ENCODE results near the gene COX7A2L.
"Not testable (repeated sequence)": the region's sequence is repeated elsewhere in the genome, so short reads cannot be mapped to it uniquely, and the experiment has no call there.

The COX7A2L gene

DNA sequence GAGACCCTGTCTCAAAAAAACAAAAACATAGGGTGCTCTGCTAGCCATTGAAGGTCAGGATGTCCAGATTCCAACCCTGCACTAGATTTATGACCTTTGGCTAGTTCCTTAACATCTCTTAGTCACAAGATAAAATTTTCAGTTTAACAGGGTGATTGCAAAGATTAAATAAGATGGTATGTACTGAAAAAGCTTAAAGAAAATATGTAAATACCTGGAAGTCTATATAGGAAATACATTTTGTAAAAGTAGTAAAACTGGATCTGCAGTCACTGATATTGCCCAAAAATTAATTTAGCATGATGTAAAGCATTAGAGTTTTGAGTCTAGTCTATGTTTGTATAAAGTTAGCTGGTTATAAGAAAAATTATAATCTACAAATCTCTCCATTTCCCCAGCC lies 5.4 kb upstream of the COX7A2L start:
- no peak for DNase-seq

DNA sequence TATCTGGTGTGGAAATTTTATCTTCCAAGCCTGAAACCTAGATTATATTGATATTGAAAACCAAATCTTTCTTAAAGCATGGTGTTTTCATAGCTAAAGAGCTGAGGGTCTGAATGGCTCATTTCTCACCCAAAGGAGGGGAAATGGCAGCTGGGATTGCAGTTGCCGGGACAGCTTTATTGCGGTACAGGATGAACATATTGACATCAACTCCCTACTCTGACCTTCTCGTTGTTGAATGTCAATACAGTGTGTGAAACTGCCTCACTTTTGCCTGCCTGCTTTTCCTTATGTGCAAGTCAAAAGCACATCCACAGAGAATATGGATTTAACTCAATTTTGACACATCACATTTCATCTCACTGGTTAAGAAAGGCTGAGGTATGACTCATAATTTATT lies 3.6 kb upstream of the COX7A2L start:
- no peak for DNase-seq

DNA sequence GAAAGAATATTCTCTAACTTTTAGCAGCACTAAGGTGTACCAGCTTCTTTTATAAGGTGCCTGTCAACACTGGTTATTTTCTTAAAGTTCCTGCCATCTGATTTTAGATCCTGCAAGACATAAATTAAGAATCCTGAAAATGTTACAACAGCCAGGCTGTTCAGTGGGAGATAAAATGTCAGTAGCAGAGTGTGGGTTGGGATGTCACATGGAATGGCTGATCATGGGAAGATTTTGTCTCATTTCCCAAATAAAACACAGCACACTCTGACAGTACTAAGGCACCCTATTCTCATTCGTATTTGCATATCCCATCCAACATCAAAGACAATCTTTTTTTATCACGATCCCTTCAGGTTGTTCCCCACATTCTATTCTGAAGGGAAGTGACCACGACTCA lies 2.4 kb upstream of the COX7A2L start:
- no peak for DNase-seq

DNA sequence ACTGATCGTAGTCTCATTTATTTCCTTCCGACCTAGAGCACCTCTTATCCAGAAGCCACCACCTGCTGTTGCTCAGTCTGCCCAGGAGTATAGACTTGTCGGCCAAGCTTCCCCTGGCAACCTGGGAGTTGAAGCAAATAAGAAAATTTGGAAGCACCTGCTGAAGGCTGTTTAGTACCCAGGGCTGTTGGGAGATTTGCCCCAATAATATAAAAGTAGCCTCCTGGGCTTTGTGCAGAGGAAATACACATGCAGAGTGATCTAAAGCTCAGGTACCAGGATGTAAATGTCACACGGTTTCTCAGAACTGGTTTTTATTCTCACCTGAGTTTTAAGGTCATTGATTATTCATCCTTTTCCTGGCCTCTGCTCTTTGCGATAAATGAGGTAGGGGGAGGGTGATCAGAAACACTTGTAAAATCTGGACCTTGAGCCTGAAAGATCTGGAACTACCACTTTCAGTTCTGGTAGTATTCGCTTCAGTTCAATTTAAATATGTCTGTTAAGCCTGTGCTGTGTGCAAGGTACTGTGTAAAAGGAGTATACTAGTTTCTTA lies 789 bp upstream of the COX7A2L start:
- DNase-seq = no peak

DNA sequence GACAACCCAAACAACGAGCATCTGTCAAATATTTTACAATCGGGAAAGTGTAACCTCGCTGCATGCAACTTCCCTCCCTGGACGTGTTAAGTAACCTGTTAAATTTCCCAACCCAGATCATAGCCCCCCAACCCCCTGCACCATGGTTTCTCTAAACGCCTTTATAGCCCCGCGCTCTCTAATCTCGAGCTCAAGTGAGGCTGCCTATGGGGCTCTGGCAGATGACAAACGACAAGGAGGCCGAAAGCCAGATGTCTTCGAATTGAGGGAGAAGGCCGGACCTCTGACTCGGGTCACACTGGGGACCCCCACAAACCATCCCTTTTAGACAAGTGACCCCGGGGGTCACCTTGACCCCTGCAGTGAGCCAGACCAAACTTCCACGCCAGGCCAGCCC lies 526 bp downstream of the COX7A2L start:
- no peak for DNase-seq

DNA sequence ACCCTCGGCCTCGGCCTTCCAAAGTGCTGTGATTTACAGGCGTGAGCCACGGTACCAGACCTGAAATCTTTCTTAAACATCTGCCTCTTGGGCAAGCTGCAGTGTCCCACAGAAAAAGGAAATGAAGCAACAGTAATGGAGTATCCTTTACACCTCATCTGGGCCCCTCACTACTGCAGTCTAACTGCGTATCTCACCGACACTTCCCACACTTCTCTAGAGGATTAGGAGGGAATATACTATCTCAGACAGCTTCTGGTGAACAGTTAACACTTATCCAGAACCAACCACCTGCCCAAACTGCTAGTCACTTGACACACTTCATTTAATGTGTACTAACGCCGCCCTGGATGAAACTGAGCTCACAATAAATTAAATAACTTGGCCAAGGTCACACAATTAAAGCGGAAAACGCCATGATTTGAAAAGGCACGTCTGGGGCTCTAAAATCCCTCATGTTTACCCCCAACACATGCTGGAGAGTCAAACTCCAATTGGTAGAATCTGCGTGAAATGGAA lies 993 bp downstream of the COX7A2L start:
- DNase-seq = no peak

DNA sequence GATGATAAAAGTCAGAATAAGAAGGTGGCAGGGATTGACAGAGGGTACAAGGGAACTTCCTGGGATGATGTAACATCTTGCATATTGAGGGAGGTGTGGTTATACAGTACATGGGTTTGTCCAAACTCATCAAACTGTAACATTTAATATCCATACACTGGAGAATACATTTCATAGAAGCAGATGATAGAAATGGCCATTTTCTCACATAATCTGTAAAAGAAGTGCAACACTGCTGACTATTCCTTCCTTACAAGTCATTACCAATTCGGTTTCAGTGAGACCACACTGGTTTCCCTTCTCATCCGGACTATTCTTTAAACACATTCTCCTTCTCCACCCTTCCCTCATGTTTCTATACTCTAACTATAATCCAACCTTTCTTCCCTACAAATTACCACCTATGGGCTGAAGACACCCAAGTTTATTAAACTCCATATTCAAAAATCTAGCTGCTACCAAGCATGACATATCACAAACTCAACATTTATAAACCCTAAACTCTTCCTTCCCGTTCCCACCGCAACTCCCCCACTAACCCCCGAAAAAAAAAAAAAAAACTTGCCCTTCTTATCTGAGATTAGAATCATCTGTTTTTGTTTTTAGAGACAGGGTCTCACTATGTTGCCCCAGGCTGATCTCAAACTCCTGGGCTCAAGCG lies 1.6 kb downstream of the COX7A2L start:
- no peak for DNase-seq

DNA sequence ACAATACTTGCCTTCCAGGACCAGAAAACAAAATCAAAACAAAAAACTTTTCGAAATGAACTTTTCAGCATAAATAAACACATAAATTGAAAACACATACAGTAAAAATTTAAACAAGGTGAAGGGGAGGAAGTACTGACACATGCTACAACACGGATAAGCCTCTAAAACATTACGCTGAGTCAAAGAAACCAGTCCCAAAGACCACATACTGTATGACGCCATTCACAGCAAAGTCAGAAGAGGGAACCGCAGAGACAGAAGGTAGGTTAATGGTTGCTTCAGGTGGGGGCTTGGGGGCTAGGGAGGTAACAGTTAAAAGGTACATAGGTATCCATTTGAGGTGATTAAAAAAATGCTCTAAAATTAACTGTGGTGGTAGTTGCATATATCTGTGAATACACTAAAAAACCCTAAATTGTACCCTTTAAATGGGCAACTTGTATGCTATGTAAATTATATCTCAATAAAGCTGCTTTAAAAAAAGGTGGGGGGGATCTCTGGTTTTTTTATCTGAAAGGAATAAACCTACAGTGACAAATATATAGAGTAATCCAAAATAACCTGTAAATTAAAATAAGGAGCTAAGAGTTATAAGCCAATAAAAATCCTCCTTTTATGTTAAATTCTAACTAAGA lies 7.1 kb downstream of the COX7A2L start:
- DNase-seq = no peak

DNA sequence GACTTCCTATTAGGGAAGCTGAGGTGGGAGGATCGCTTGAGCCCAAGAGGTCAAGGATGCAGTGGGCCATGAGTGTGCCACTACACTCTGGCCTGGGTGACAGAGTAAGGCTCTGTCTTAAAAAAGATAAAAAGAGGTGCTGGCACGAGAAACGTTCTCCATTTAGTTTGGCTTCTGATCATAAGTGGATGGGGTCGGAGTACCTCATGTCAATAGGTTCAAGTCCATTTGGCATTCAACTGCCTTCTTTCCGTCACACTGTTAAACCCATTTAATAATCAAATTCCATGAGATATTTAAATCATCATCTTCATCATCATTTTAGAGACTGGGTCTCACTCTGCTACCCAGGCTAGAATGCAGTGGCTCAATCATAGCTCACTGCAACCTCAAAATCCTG lies 9.2 kb downstream of the COX7A2L start:
- DNase-seq = no peak

DNA sequence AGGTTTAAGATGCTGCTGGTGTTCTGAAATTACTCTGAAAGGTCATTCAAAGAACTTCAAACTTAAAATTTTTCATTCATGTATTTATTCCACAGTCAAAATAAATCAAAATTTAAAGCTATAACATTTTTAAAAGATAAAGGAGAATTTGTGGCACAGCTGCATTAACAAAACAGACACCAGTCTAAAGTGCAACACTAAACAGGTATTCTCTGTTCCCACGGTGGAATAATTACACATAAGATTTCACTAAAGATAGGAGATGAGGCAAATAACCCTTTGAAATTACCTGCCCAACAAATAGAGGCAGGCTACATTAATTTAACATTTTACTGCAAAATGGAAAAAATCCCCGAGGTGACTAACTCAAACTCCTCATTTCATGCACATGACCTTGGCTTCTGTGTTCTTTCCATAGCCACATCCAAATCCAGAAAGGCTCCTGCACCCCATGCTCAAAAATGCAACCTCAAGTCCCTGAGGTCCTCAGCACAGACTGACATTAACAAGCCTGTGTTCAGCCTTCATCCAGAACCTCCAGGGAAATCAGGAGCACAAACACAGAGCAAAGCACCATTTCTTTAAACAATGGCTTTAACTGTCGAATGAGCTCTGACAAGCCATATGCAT lies 10.5 kb downstream of the COX7A2L start:
- no peak for DNase-seq

DNA sequence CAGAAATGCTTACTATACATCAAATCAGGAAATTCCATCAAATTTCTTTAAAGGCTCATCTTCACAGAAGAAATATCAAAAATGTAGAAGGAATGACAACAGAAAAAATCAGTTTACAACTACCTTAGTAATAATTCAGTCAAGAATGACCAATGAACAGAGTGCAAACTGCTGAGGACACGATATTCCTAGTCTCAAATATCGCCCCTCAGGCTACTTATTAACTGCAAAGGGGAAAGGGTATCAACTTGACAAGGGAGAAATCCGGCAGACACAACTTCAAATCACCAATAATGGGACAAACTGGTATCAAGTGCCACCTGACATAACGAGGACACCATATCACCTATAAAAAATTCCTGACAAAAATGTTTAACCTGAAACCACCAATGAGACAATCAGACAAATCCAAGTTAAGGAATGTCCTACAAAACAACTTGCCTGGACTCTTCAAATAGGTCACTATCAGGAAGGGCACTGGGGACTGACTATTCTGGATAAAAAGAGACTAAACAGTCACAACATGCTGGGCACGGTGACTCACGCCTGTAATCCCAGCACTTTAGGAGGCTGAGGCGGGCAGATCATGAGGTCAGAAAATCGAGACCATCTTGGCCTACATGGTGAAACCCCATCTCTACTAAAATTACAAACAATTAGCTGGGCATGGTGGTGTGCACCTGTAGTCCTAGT lies 12.8 kb downstream of the COX7A2L start:
- no peak for DNase-seq

DNA sequence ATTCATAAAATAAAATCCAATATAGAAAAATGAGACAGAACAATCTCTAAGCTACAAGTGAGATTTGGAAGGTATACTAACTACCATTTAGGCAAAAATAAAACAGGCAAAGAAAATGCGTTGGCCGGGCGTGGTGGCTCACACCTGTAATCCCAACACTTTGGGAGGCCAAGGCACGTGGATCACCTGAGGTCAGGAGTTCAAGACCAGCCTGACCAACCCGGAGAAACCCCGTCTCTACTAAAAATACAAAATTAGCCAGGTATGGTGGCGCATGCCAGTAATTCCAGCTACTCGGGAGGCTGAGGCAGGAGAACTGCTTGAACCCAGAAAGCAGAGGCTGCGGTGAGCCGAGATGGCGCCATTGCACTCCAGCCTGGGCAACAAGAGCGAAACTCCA lies 13.5 kb downstream of the COX7A2L start:
- not testable (repeated sequence) for DNase-seq

DNA sequence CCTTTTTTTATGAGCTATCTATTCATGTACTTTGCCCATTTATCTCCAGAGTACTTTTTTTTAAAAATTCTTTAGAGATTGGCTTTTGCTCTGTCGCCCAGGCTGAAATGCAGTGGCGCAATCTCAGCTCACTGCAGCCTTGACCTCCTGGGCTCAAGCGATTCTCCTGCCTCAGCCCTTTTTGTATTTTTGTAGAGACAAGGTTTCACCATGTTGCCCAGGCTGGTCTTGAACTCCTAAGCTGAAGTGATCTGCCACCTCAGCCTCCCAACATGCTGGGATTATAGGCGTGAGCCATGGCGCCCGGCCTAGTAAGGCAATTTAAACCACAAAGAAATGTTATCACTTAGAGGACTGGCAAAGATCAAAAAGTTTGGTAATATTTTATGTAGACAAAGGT lies 14.2 kb downstream of the COX7A2L start:
- not testable (repeated sequence) for DNase-seq

DNA sequence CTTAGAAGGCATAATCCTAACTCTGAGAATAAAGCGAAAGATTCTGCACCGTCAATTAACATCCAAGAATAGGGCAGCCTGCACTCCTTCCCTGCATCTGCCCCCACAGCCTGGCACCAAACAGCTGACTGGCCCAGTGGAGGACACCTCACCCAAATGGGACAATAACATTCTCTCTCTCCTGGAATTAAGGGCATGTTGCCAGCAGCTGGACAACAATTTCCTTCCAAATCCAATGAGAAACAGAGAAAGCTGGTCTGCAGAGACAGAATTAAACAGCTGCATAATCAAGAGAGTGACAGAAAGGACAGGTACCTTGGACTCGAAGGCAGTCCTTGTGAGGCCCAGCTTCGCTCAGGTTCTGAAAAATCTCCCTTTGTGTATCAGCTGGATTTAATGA lies 15.0 kb downstream of the COX7A2L start:
- DNase-seq = no peak

DNA sequence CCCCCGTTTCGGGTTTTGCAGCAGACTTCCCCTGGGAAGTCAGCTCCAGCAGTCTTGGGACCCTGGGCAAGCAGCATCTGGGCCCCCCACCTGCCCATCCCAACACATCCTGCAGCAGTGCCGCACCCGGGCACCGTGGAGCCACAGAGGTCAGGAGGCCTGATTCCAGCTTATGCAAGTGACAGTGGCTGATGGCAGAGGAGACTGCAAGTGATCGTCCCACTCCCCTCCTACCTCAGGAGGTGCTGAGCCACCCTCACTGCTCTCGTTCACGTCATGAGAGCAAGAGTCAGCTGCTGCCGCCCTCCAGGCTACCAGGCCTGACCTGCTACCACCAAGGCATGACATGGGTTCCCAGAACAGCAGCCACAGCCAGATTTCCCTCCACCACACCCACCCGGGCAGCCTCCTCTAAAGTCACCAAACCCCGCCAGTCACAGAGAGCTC lies 18.2 kb downstream of the COX7A2L start:
- DNase-seq = no peak

DNA sequence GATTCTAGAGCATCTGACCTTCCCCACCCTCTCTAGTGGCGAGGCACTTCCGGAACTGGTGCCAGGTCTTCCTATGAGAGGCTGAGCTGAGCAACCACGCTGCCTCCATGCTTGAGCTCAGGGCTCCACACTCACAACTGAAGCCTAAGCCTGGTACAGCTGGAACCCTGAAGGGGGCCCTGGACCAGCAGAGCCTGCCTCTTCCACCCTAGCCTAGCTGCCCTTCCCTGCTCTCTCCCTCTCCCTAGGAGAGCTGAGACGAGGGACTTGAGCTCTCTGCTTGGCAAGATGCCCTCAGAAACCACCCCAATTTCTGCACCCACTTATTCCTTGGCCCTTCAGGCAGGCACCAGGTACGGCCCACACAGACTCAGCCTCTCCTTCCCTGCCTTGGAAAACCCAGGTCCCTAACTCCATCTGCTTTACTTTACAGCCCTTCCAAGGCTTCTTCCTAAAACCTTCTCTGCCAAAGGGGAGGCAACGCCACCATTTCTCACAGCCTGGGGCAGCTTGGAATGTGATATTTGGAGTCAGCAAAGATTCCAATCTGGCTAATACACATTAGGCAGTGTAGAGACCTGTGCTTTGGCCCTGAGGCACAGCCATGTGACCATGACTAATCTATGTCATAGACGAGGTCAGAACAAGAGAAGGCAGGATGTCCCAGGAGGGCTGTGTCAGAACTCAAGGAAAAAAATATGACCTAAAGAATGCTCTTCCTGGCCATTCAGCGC lies 18.8 kb downstream of the COX7A2L start:
- no peak for DNase-seq

DNA sequence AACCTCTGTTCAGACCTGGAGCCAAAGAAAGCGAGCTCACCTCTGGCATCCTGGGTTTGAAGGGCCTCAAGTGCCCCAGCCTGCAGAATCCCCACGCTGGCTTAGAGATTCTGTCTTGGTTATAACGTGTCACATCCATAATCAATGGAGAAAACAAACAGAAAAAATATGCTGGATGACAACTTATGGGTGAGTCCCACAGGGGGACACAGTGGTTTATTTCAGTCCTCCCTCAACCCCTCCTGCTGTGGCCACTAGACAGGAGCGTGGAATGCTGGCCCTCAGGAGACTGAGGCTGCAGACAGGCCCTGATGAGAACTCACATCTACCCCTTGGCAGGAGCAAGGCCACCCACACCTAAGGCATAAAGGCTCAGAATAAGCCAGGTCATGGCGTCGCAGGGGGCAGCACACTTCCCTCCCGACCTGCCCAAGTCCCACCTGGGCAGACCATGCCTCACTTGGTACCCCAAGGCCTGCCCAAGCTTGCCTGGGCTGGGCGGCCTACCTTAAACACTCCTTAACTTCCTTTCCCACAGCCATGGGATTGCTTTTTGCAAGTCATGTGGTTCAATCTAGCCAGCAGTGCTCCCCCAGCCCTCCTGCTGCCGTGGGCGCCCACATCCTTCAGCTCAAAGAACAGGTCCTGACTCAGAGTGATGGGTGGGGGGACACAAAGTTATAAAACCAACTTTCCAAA lies 19.9 kb downstream of the COX7A2L start:
- DNase-seq = no peak

DNA sequence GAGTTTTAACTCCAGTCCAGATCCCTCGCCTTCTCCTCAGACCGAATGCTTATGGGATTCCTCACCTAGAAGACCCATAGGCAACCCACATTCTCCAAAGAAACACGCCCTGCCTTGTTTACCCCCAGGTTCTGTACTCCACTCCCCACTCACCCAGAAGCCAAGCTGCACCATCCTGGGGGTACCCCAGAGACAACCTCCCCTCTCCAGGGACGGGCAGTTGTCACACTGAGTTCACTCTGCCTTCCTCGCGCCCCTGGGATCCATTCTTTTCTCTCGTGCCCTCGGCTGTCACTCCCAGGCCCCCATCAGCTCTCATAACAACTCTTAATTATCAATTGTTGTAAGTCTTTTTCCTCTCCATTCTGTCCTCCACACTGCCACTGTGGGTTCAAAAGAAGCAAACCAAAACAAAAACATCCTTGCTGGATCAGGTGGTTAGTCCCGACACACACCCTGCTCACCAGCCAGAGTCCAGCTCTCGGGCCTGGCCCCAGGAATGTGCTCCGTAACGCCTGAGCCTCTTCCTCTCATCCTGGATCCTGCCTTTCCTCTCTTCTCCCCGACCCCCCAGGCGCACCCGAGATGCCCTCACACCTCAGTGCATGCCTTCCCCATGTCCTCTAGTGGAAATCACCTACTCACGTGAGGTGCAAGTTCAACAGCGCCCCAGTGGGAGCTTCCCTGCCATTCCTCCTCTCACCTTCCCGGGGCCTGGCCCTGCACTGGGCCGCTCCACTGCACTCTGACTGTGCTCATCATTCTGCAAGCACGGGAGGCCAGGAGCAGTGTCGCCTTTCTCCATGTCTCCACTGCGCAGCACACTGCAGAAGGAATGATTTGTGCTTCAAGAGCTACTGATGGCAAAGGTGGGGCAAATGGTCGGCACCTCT lies 20.7 kb downstream of the COX7A2L start:
- DNase-seq = no peak

DNA sequence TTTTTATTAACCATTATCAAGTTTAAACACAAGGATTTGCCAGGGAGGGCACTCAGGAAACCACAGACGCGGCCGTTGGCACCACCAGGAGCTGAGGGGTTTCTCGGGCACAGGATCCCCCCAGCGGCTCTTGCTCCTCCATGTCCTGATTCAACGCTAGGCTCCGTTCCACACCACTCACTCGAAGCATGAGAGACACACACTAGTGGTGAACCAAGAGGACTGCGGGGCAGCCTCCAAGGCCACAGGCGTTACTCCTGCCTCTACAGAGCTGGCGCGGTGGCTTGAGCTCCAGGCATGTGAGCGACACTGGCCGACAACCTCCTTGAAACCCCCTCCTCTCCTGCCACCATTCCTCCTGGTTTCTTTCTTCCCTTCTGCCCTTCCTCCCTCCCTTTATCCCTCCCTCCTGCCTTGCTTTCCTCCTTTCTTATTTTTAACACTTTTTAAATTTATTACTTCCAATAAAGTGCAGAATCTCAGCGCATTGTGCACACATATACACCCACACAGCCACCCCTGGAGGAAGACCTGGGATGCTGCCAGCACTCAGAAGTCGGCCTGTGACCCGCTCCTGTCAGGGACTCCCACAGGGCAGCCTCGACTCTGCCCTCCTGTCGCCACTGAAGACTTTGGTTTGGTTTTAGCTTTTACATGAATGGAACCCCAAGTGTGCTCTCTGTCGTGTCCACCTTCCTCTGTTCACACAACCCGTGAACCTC lies 21.7 kb downstream of the COX7A2L start:
- no peak for DNase-seq

DNA sequence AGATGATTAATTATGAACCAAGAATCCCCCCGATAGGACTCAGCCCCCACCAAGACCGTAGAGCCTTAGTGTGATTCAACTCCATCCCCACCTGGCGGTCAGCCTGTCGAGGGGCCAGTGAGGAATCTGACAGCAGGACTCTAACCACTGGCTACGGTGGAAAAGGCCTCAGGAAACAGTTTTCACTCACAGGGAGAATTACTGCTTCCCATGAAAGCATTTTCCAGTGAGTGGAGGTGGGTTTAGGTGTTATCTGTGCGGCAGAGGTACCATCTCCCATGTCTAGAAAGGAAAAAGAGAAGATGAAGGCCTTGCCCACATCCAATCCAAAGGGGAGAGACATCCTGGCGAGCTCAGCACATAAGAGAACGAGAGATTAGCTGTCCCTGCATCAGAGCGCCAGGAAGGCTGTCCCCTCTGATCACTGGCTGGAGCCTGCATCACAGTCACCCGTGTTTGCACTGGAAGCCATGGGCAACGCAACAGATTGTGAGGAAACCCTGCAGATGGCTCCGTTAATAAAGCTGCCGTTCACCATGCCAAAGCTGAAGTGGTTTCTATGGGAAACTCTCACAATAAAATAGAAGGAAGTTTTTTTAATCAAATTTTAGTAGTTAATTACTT lies 22.3 kb downstream of the COX7A2L start:
- no peak for DNase-seq
